DND-41 (cell line): ENCODE results near the gene CHN2.

Experiments
- CTCF ChIP-seq: IDR thresholded peaks from 2 replicates; pipeline ENCODE4 v1.5.1; 2012; ENCODE audit warnings: borderline replicate concordance, low read length, moderate library complexity, mild to moderate bottlenecking; ENCODE audit not compliant: poor library complexity, severe bottlenecking; ENCODE audit errors: extremely low read depth
- EZH2 ChIP-seq: IDR thresholded peaks from 3 replicates; pipeline ENCODE4 v1.6.1; 2012; ENCODE audit warnings: borderline replicate concordance, low read depth, mild to moderate bottlenecking, moderate library complexity, low read length, inconsistent platforms; ENCODE audit not compliant: severe bottlenecking

DNA sequence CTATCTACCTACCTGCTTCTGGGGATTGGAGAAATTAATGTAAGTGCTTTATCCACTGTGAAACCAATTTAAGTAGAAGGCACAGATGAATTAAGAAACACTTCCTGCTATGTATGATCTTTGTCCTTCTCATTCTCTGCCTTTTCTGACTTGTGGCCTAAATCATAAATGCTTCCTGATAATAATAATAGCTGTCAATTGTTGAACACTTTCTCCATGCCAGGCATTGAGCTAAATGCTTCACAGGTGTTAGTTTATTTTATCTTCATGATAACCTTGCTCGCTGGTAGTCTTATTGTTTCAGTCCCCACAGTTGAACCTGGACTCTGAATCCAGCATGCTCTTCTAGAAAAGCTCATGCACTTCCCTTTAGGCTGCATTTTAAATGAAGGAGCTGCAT is 75.4 kb downstream of the CHN2 start:
- no peak for TF ChIP-seq CTCF
- TF ChIP-seq EZH2 = no peak
